HepG2 (cell line): ENCODE measurements around the gene LCAT. TPM values are rescaled to one million over a fixed set of nuclear protein-coding genes. Genes with fewer than 3 reads are reported as not detected.

Experiments used
- AGO2 ChIP-seq: fragments of 200-400 bp; formaldehyde crosslinking; optimal IDR thresholded peaks from 2 replicates; pipeline ENCODE3; 2017; ENCODE audit warnings: mild to moderate bottlenecking, low read depth, low read length, moderate library complexity
- MTF2 ChIP-seq: sonication (generic); formaldehyde crosslinking; IDR thresholded peaks from 2 replicates; pipeline ENCODE4 v1.5.0; 2020; ENCODE audit warnings: missing genetic modification reagents, borderline replicate concordance
- NFYB ChIP-seq: sonication (generic); formaldehyde crosslinking; IDR thresholded peaks from 2 replicates; pipeline ENCODE4 v1.4.0; 2020; ENCODE audit warnings: missing genetic modification reagents
- RBM39 ChIP-seq: fragments of 200-400 bp; formaldehyde crosslinking; IDR thresholded peaks from one replicate; pipeline ENCODE4 v1.6.1; 2018; ENCODE audit warnings: antibody characterized with exemption, mild to moderate bottlenecking, low read depth, low read length; ENCODE audit not compliant: poor library complexity, severe bottlenecking
- STAG1 ChIP-seq: sonication (generic); formaldehyde crosslinking; IDR thresholded peaks from 2 replicates; pipeline ENCODE4 v1.4.0; 2020; ENCODE audit warnings: missing genetic modification reagents
- U2AF2 ChIP-seq: fragments of 200-400 bp; formaldehyde crosslinking; IDR thresholded peaks from 2 replicates; pipeline ENCODE4 v1.6.1; 2017; ENCODE audit warnings: low read depth, mild to moderate bottlenecking, low read length
- ZBTB20 ChIP-seq: sonication (generic); formaldehyde crosslinking; IDR thresholded peaks from 2 replicates; pipeline ENCODE4 v1.8.1; 2023; ENCODE audit warnings: missing genetic modification reagents, low read depth, mild to moderate bottlenecking, borderline replicate concordance
- ZC3H13 ChIP-seq: sonication (generic); formaldehyde crosslinking; IDR thresholded peaks from 2 replicates; pipeline ENCODE4 v1.8.1; 2023; ENCODE audit warnings: mild to moderate bottlenecking, missing genetic modification reagents, moderate library complexity
- ZNF10 ChIP-seq: sonication (generic); formaldehyde crosslinking; IDR thresholded peaks from 2 replicates; pipeline ENCODE4 v1.4.0; 2020; ENCODE audit warnings: mild to moderate bottlenecking, low read depth, missing genetic modification reagents, borderline replicate concordance
- ZNF564 ChIP-seq: sonication (generic); formaldehyde crosslinking; IDR thresholded peaks from 2 replicates; pipeline ENCODE4 v1.8.1; 2023; ENCODE audit warnings: mild to moderate bottlenecking, missing genetic modification reagents
- ZNF841 ChIP-seq: sonication (generic); formaldehyde crosslinking; IDR thresholded peaks from 2 replicates; pipeline ENCODE4 v1.8.1; 2023; ENCODE audit warnings: missing genetic modification reagents, borderline replicate concordance
- ZSCAN21 ChIP-seq: sonication (generic); formaldehyde crosslinking; IDR thresholded peaks from 2 replicates; pipeline ENCODE4 v1.8.0; 2022; ENCODE audit warnings: mild to moderate bottlenecking, missing genetic modification reagents, moderate library complexity, borderline replicate concordance
- polyA plus RNA-seq, 8 experiments: library from polyadenylated mRNA; depleted of rRNA in 3 of 8; stranded (reverse) in 7 of 8; unstranded in 1 of 8; fragments of >200 nt; fragmentation: Illumina TruSeq in 4 of 8; extraction: Trizol in 4 of 8; gene quantifications; 2 replicates each; pipeline versions ENCODE4 v1.2.1 to v1.2.3, GENCODE V29; 2011 to 2016; ENCODE audit warnings: low read depth in 4 of 8, missing spikeins in 1 of 8, mixed read lengths in 1 of 8; ENCODE audit not compliant: insufficient read depth in 1 of 8
- total RNA-seq, 5 experiments: library from RNA; depleted of rRNA; stranded (reverse); fragments of >200 nt; fragmentation: Illumina TruSeq; extraction: Trizol; gene quantifications; 2 replicates each; pipeline ENCODE4 v1.2.3, GENCODE V29; 2016; ENCODE audit warnings: low read depth in 1 of 5
- TF ChIP-seq, protein P1 (sequence below): sonication (generic); formaldehyde crosslinking; IDR thresholded peaks from 2 replicates; pipeline ENCODE4 v1.4.0; 2020; ENCODE audit warnings: mild to moderate bottlenecking, missing genetic modification reagents
- TF ChIP-seq, protein P2 (sequence below): sonication (generic); formaldehyde crosslinking; conservative IDR thresholded peaks from 2 replicates; pipeline ENCODE4 v1.4.0; 2020; ENCODE audit warnings: missing genetic modification reagents
- TF ChIP-seq, protein P3 (sequence below): sonication (generic); formaldehyde crosslinking; IDR thresholded peaks from 2 replicates; pipeline ENCODE4 v1.4.0; 2020; ENCODE audit warnings: missing genetic modification reagents, borderline replicate concordance
- TF ChIP-seq, protein P4 (sequence below): sonication (generic); formaldehyde crosslinking; IDR thresholded peaks from 2 replicates; pipeline ENCODE4 v1.8.1; 2022; ENCODE audit warnings: low read depth, mild to moderate bottlenecking, missing genetic modification reagents
- TF ChIP-seq, protein P5 (sequence below): sonication (generic); formaldehyde crosslinking; IDR thresholded peaks from 2 replicates; pipeline ENCODE4 v1.4.0; 2020; ENCODE audit warnings: missing genetic modification reagents
- TF ChIP-seq, protein P6 (sequence below): sonication (generic); formaldehyde crosslinking; IDR thresholded peaks from 2 replicates; pipeline ENCODE4 v1.8.0; 2023; ENCODE audit warnings: mild to moderate bottlenecking, missing genetic modification reagents

Gene LCAT
- total and polyA plus RNA-seq, 2 of the 13 experiments (the other 11 are each of a cell fraction or from before 2014, with no cell fraction given): 36.1 to 38.9 TPM

DNA sequence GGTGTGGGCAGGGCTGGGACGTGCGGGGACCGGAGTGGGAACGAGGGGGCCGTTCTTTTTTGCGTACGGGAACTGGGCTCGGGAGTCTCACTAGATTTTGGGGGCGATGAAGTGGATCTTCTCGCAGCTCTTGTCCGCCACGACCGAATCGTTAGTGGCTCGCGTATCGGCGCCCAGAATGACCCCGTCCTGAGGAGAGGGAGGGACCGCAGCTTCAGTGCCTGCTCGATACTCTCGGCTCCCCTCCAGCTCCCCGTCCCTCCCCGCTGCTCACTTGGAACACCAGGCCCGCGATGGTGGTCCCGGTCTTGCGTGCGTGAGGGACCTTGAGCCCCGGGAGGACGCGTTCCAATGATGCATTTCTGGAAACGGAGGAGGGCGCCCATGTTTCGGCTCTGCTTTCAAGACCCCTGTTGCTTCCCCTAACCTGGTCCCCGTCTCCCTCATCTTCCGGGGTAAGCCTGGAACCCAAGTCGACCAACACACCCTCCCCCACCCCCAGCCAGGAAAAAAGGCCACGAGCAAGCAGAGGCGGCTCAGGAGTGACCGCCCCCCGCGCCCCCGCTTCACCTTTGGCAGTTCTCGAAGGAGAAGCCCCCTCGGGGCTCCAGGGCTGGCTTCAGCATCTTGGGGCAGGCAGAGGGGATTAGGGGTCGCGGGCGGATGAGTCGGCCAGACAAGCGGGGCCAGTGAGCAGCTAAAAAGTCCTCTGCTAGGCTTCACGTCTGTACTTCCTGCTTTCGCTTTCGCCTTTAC lies 7.6 kb downstream of the LCAT start, which contains the start of gene PSMB10 (continued):
- TF ChIP-seq, protein P1, sequence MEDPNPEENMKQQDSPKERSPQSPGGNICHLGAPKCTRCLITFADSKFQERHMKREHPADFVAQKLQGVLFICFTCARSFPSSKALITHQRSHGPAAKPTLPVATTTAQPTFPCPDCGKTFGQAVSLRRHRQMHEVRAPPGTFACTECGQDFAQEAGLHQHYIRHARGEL (CRISPR knock-in tag): 0 out of 2 replicates have a peak, but pooled peaks have one; percentile 20
- 0 out of 2 replicates have a peak, but pooled peaks have one; percentile 1 for TF ChIP-seq ZSCAN21 (CRISPR knock-in tag)
- TF ChIP-seq STAG1: 0 out of 2 replicates have a peak, but pooled peaks have one; percentile 28
- TF ChIP-seq ZNF564 (CRISPR knock-in tag): no peak
- TF ChIP-seq ZC3H13 (CRISPR knock-in tag): peak; percentile 74; the same call in 1 of the 2 replicates
- TF ChIP-seq NFYB: no peak
- TF ChIP-seq ZNF841: no peak
- TF ChIP-seq ZBTB20 (CRISPR knock-in tag): no peak
- peak; percentile 82; the same call in 1 of the 2 replicates for TF ChIP-seq MTF2 (CRISPR knock-in tag)
- TF ChIP-seq, protein P2, sequence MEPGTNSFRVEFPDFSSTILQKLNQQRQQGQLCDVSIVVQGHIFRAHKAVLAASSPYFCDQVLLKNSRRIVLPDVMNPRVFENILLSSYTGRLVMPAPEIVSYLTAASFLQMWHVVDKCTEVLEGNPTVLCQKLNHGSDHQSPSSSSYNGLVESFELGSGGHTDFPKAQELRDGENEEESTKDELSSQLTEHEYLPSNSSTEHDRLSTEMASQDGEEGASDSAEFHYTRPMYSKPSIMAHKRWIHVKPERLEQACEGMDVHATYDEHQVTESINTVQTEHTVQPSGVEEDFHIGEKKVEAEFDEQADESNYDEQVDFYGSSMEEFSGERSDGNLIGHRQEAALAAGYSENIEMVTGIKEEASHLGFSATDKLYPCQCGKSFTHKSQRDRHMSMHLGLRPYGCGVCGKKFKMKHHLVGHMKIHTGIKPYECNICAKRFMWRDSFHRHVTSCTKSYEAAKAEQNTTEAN (CRISPR knock-in tag): no peak
- TF ChIP-seq, protein P3, sequence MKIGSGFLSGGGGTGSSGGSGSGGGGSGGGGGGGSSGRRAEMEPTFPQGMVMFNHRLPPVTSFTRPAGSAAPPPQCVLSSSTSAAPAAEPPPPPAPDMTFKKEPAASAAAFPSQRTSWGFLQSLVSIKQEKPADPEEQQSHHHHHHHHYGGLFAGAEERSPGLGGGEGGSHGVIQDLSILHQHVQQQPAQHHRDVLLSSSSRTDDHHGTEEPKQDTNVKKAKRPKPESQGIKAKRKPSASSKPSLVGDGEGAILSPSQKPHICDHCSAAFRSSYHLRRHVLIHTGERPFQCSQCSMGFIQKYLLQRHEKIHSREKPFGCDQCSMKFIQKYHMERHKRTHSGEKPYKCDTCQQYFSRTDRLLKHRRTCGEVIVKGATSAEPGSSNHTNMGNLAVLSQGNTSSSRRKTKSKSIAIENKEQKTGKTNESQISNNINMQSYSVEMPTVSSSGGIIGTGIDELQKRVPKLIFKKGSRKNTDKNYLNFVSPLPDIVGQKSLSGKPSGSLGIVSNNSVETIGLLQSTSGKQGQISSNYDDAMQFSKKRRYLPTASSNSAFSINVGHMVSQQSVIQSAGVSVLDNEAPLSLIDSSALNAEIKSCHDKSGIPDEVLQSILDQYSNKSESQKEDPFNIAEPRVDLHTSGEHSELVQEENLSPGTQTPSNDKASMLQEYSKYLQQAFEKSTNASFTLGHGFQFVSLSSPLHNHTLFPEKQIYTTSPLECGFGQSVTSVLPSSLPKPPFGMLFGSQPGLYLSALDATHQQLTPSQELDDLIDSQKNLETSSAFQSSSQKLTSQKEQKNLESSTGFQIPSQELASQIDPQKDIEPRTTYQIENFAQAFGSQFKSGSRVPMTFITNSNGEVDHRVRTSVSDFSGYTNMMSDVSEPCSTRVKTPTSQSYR: 0 out of 2 replicates have a peak, but pooled peaks have one; percentile 20
- TF ChIP-seq RBM39: peak; percentile 77
- TF ChIP-seq, protein P4, sequence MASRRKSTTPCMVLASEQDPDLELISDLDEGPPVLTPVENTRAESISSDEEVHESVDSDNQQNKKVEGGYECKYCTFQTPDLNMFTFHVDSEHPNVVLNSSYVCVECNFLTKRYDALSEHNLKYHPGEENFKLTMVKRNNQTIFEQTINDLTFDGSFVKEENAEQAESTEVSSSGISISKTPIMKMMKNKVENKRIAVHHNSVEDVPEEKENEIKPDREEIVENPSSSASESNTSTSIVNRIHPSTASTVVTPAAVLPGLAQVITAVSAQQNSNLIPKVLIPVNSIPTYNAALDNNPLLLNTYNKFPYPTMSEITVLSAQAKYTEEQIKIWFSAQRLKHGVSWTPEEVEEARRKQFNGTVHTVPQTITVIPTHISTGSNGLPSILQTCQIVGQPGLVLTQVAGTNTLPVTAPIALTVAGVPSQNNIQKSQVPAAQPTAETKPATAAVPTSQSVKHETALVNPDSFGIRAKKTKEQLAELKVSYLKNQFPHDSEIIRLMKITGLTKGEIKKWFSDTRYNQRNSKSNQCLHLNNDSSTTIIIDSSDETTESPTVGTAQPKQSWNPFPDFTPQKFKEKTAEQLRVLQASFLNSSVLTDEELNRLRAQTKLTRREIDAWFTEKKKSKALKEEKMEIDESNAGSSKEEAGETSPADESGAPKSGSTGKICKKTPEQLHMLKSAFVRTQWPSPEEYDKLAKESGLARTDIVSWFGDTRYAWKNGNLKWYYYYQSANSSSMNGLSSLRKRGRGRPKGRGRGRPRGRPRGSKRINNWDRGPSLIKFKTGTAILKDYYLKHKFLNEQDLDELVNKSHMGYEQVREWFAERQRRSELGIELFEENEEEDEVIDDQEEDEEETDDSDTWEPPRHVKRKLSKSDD (CRISPR knock-in tag): no peak
- peak; percentile 58; the same call in 1 of the 2 replicates for TF ChIP-seq U2AF2
- peak; percentile 59 for TF ChIP-seq AGO2
- TF ChIP-seq, protein P5, sequence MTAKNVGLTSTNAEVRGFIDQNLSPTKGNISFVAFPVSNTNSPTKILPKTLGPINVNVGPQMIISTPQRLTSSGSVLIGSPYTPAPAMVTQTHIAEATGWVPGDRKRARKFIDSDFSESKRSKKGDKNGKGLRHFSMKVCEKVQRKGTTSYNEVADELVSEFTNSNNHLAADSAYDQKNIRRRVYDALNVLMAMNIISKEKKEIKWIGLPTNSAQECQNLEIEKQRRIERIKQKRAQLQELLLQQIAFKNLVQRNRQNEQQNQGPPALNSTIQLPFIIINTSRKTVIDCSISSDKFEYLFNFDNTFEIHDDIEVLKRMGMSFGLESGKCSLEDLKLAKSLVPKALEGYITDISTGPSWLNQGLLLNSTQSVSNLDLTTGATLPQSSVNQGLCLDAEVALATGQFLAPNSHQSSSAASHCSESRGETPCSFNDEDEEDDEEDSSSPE (CRISPR knock-in tag): no peak; the same call in 1 of the 2 replicates
- no peak for TF ChIP-seq ZNF10 (CRISPR knock-in tag)
- TF ChIP-seq, protein P6, sequence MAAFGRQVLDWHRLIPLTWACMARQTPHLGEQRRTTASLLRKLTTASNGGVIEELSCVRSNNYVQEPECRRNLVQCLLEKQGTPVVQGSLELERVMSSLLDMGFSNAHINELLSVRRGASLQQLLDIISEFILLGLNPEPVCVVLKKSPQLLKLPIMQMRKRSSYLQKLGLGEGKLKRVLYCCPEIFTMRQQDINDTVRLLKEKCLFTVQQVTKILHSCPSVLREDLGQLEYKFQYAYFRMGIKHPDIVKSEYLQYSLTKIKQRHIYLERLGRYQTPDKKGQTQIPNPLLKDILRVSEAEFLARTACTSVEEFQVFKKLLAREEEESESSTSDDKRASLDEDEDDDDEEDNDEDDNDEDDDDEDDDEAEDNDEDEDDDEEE: 0 out of 2 replicates have a peak, but pooled peaks have one; percentile 20
